Natural killer cell (primary cell): ENCODE data around the gene CNOT1. TPM values are rescaled to one million over a fixed set of nuclear protein-coding genes. Genes with fewer than 3 reads are reported as not detected.

Experiments used
- ATAC-seq, 3 donors: fragments of 150-1000 bp in 2 of 3; fragments of 200-7000 bp in 1 of 3; cut with Tn5 transposase; 1 replicate in 1 of 3; 2 replicates in 2 of 3; pipeline ENCODE4 v1.10.0; 2021; ENCODE audit warnings: mild to moderate bottlenecking in 2 of 3, moderate library complexity in 2 of 3
- DNase-seq, 2 donors: peaks; one replicate each; pipeline versions ENCODE4 v3.0.0 to v3.0.0-alpha.2; 2013 to 2021; ENCODE audit warnings: mixed read lengths in 1 of 2
- H3K27ac ChIP-seq: one replicate; pipeline ENCODE4 v1.5.1; 2013; ENCODE audit warnings: mild to moderate bottlenecking, low read length
- H3K27me3 ChIP-seq: one replicate; pipeline ENCODE4 v1.6.1; 2013; ENCODE audit warnings: low read length; ENCODE audit not compliant: control insufficient read depth, insufficient read depth
- H3K36me3 ChIP-seq: one replicate; pipeline ENCODE4 v1.6.1; 2013; ENCODE audit warnings: low read length; ENCODE audit not compliant: control insufficient read depth, insufficient read depth
- H3K4me1 ChIP-seq: one replicate; pipeline ENCODE4 v1.6.1; 2013; ENCODE audit warnings: low read length; ENCODE audit not compliant: control insufficient read depth, insufficient read depth
- H3K4me3 ChIP-seq: one replicate; pipeline ENCODE4 v1.5.1; 2013; ENCODE audit warnings: low read length
- H3K9me3 ChIP-seq: one replicate; pipeline ENCODE4 v1.6.1; 2013; ENCODE audit warnings: low read length; ENCODE audit not compliant: control insufficient read depth, insufficient read depth
- H3K27ac Mint-ChIP-seq, 2 donors: one replicate each; pipeline ENCODE4 v1.8.0; 2022; ENCODE audit warnings: mild to moderate bottlenecking in 2 of 2, mixed read lengths in 2 of 2, moderate library complexity in 1 of 2
- H3K27me3 Mint-ChIP-seq, 2 donors: one replicate each; pipeline ENCODE4 v1.8.0; 2022; ENCODE audit warnings: low read depth in 2 of 2, mixed read lengths in 2 of 2
- H3K36me3 Mint-ChIP-seq: one replicate; pipeline ENCODE4 v1.8.0; 2022; ENCODE audit warnings: mixed read lengths
- H3K4me1 Mint-ChIP-seq, 2 donors: one replicate each; pipeline ENCODE4 v1.8.0; 2022; ENCODE audit warnings: mixed read lengths in 2 of 2
- H3K4me3 Mint-ChIP-seq: one replicate; pipeline ENCODE4 v1.8.0; 2022; ENCODE audit warnings: mild to moderate bottlenecking, moderate library complexity, mixed read lengths
- H3K9me3 Mint-ChIP-seq, 2 donors: one replicate each; pipeline ENCODE4 v1.8.0; 2022; ENCODE audit warnings: mixed read lengths in 2 of 2
- WGBS: methylation state at CpG from one replicate; pipeline ENCODE4 v1.1.7; 2013; ENCODE audit warnings: missing lambda C conversion rate; ENCODE audit not compliant: insufficient coverage; 5-methylcytosine and 5-hydroxymethylcytosine counted together
- intact Hi-C: fragments of 100-400 bp; cut with micrococcal nuclease; formaldehyde crosslinking; loops from one replicate; pipeline ENCODE4 v1.14.2; 2022
- total RNA-seq, 4 donors: library from RNA; stranded (reverse); fragments of 120-200 nt in 1 of 4; gene quantifications; one replicate each; pipeline versions ENCODE4 v1.2.3 to v1.2.4, GENCODE V29; 2013 to 2022
- TF ChIP-seq, protein P1 (sequence below): fragments of 200-600 bp; IDR thresholded peaks from one replicate; pipeline ENCODE4 v1.8.0; 2022; ENCODE audit warnings: antibody characterized with exemption

Gene CNOT1
- total RNA-seq, 3 donors from 2014 or later (not counting 1 experiment from before 2014, with no cell fraction given), result 242 to 275 (median 249) TPM

DNA sequence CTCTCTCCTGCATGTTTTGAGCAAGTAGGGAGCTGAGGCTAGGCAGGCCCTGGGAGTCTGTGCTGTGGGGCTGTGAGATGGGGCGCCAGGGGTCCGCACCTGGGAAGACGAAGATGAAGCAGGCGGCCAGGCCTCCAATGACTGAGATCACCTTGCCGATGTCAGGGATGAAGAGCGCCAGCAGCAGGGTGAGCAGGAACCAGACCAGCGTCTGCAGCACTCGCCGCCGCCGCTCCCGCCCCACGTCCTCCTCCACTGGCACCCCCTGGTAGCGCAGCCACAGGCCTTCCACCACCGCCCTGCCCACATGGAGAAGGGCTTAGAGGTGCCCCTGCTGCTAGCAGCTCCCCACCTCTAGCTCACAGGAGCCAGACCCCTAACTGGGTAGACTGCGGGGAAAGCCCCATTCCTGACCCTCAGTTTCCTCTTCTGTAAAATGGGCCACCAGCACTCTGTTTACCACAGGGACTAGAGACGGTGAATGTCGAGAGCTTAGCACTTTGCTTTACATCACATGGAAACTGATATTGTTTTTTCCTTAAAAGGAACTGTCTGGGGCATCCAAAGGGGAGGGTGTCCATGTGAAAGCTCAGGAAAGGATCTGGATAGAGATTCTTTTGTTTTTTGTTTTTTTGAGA lies 41.4 kb upstream of the CNOT1 start:
- ATAC-seq, result no peak
- no peaks in the 10 kb centered on the region for H3K4me1 Mint-ChIP-seq
- H3K27ac Mint-ChIP-seq, result no peak overlapping the region
- H3K27me3 Mint-ChIP-seq, result no peaks in the 10 kb centered on the region
- no peak overlapping the region for H3K4me3 Mint-ChIP-seq
- H3K27me3 ChIP-seq, result no peaks in the 10 kb centered on the region
- H3K36me3 Mint-ChIP-seq, result no peaks in the 10 kb centered on the region
- intact Hi-C loops, result no loop called here
- H3K9me3 Mint-ChIP-seq, result no peaks in the 10 kb centered on the region
- no peaks in the 10 kb centered on the region for H3K4me1 ChIP-seq
- 97% methylated on average over 18 of the region's 18 CpGs for WGBS
- TF ChIP-seq, protein P1, sequence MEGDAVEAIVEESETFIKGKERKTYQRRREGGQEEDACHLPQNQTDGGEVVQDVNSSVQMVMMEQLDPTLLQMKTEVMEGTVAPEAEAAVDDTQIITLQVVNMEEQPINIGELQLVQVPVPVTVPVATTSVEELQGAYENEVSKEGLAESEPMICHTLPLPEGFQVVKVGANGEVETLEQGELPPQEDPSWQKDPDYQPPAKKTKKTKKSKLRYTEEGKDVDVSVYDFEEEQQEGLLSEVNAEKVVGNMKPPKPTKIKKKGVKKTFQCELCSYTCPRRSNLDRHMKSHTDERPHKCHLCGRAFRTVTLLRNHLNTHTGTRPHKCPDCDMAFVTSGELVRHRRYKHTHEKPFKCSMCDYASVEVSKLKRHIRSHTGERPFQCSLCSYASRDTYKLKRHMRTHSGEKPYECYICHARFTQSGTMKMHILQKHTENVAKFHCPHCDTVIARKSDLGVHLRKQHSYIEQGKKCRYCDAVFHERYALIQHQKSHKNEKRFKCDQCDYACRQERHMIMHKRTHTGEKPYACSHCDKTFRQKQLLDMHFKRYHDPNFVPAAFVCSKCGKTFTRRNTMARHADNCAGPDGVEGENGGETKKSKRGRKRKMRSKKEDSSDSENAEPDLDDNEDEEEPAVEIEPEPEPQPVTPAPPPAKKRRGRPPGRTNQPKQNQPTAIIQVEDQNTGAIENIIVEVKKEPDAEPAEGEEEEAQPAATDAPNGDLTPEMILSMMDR, result no peak
- DNase-seq, result no peak
- H3K9me3 ChIP-seq, result no peaks in the 10 kb centered on the region
- peaks cover 8% of the 10 kb centered on the region for H3K36me3 ChIP-seq
- no peak overlapping the region for H3K4me3 ChIP-seq
- H3K27ac ChIP-seq, result no peak overlapping the region

DNA sequence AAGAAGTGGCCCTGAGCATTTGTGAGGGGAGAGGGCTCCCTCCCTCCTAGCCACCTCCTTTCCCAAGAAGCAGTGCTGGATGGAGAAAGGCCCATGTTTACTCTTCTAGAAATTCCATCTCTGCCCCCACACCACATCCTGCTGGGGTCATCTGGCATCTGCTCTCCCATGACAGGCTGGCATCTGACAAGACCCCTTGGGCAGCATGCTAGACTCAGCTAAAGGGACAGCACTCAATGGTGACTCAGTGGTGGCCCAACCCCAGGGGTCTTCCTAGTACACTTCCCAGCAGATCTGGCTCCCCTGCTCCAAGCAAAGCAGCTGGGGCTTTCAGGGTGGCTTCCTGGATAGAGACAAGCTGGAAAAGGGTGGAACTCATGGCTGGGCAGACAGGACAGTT lies 40.6 kb upstream of the CNOT1 start:
- ATAC-seq (no peak), DNase-seq (no peak)
- Mint-ChIP-seq H3K9me3 (no peaks in the 10 kb centered on the region), H3K36me3 (no peaks in the 10 kb centered on the region), H3K27ac (no peak overlapping the region), H3K27me3 (no peaks in the 10 kb centered on the region), H3K4me1 (no peaks in the 10 kb centered on the region), H3K4me3 (no peak overlapping the region)
- TF ChIP-seq, protein P1, result no peak
- Histone ChIP-seq H3K9me3 (no peaks in the 10 kb centered on the region), H3K4me1 (no peaks in the 10 kb centered on the region), H3K36me3 (peaks cover 8% of the 10 kb centered on the region), H3K27me3 (no peaks in the 10 kb centered on the region), H3K4me3 (no peak overlapping the region), H3K27ac (no peak overlapping the region)
- intact Hi-C loops, result no loop called here

DNA sequence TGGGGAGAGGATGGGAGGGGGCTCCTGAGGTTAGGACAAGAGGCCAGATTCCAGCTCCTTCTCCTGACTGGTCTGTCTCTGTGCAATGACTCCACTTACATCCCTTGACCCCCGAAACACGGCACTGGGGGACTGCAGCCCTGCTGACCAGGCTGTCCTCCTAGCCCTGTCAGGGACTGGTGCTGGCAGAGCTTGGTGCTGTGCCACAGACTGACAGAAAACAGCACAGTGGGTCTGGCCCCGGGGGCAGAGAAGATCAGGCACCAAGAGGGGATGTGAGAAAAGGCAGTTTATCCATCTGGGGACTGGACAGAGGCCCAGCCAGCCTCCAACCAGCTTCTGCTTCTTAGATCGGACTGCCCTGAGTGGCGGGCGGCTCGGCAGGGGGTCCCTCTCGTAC lies 35.6 kb upstream of the CNOT1 start:
- Mint-ChIP-seq H3K36me3 (no peaks in the 10 kb centered on the region), H3K9me3 (no peaks in the 10 kb centered on the region), H3K4me3 (no peak overlapping the region), H3K27ac (no peak overlapping the region), H3K27me3 (no peaks in the 10 kb centered on the region), H3K4me1 (no peaks in the 10 kb centered on the region)
- Histone ChIP-seq H3K4me1 (no peaks in the 10 kb centered on the region), H3K27me3 (no peaks in the 10 kb centered on the region), H3K9me3 (no peaks in the 10 kb centered on the region), H3K4me3 (no peak overlapping the region), H3K27ac (no peak overlapping the region), H3K36me3 (peaks cover 8% of the 10 kb centered on the region)
- TF ChIP-seq, protein P1, result no peak
- DNase-seq (no peak), ATAC-seq (no peak)
- intact Hi-C loops, result no loop called here
- 89% methylated on average over 8 of the region's 8 CpGs for WGBS
